GM20000 (cell line): ENCODE results near the gene ALX4.

ENCODE experiments used
- DNase-seq: peaks from one replicate; pipeline ENCODE4 v3.0.0; 2012; ENCODE audit warnings: low spot score
- TF ChIP-seq, protein P1 (sequence below): IDR thresholded peaks from 2 replicates; pipeline ENCODE4 v1.5.1; 2012; ENCODE audit warnings: mild to moderate bottlenecking, control low read depth; ENCODE audit errors: extremely low read depth, missing control alignments

The ALX4 gene

GRCh38 chr11:44264761-44265160, 45.2 kb downstream of the ALX4 start:
- TF ChIP-seq, protein P1, sequence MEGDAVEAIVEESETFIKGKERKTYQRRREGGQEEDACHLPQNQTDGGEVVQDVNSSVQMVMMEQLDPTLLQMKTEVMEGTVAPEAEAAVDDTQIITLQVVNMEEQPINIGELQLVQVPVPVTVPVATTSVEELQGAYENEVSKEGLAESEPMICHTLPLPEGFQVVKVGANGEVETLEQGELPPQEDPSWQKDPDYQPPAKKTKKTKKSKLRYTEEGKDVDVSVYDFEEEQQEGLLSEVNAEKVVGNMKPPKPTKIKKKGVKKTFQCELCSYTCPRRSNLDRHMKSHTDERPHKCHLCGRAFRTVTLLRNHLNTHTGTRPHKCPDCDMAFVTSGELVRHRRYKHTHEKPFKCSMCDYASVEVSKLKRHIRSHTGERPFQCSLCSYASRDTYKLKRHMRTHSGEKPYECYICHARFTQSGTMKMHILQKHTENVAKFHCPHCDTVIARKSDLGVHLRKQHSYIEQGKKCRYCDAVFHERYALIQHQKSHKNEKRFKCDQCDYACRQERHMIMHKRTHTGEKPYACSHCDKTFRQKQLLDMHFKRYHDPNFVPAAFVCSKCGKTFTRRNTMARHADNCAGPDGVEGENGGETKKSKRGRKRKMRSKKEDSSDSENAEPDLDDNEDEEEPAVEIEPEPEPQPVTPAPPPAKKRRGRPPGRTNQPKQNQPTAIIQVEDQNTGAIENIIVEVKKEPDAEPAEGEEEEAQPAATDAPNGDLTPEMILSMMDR, result no peak
- no peak for DNase-seq

- no peak for DNase-seq
- TF ChIP-seq, protein P1, result no peak
Measured at GRCh38 chr11:44264438-44264749, 45.5 kb downstream of the ALX4 start.

DNA sequence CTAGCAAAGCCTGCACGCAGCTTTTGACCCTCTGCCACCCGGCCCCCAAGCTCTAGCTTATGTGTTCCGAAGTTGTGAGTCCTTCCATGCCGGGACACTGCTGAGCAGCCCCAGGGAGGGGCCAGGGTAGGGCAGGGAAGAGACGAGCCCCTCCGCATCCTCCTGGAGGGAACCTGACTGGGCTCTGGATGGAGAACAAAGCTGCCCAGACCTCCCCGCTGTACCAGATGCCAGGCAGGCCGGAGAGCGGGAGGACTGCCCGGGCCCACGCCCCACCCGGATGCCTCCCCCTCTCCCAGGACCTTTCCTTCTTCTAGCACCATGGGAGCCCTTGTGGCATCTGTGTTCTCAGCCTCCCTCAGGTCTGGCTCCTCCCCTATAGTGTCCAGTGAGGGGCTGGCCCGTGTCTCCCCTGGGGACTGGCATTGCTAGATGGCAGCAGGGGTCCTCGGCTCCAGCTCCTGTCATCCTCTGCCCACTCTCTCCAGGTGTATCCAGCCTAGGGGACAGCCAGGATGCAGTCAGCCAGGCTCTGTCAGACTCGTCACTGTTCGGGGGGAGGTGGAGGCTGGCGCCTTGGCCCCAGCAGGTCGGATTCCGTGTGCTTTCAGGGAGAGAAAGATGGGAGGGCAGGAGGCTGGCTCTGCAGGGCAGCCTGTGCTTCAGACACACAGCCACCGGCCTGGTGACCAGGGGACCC, 46.1 kb downstream of the ALX4 start:
- no peak for DNase-seq
- TF ChIP-seq, protein P1, result no peak

GRCh38 chr11:44261800-44262591, 47.9 kb downstream of the ALX4 start:
- TF ChIP-seq, protein P1, result no peak
- no peak for DNase-seq

GRCh38 chr11:44260081-44260480, 49.9 kb downstream of the ALX4 start:
- TF ChIP-seq, protein P1, result no peak
- no peak for DNase-seq

- DNase-seq, result no peak
- TF ChIP-seq, protein P1, result no peak
Measured at GRCh38 chr11:44258839-44259420, 51.0 kb downstream of the ALX4 start.

DNA sequence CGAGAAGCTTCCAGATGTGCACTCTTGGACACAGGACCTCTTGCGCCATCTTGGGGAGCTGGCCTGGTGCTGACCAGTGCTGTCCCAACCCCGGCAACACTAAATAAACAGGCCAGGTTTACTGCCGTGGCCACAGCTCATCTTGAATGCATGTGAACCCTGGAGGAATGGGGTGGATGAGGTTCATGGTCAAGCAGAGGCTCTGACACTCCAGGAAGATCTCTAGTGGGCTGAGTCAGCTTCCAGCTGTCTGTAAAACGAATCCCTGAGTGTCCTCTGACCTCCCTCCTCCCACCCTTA, 51.8 kb downstream of the ALX4 start:
- DNase-seq, result no peak
- TF ChIP-seq, protein P1, result no peak
